ENCODE measurements around the gene IPO11.

DNA sequence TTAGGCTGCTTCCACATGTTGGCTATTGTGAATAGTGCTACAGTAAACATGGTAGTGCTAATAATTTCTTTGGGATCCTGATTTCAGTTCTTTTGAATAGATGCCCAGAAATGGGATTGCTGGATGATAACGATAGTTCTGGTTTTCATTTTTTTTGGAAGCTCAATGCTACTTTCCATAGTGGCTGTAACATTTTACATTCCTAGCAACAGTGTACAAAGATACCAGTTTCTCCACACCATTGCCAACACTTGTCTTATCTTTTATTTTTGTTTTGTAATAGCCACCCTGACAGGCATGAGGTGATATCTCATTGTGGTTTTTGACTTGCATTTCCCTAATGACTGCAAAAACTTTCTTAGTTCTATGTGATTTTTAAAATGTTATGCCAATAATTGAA is 97.2 kb downstream of the IPO11 start:
- TF ChIP-seq POLR2A (IDR thresholded peaks at IDR 0.05; ENCODE audit: low read depth, low read length): no peak
- no peak for TF ChIP-seq POLR2AphosphoS5 (IDR thresholded peaks at IDR 0.05; ENCODE audit: low read depth, low read length)
- no peak for TF ChIP-seq PAX5 (IDR thresholded peaks at IDR 0.05; ENCODE audit: insufficient read depth, low read length, severe bottlenecking)
- TF ChIP-seq TAF1 (IDR thresholded peaks at IDR 0.05; ENCODE audit: low read depth, low read length): no peak

Data from GM12891 (cell line).